HL-60 (cell line): ENCODE data around the gene DARS1.

Experiments
- DNase-seq, 2 experiments: peaks; one replicate each; pipeline ENCODE4 v3.0.0-alpha.2; 2010 to 2020; ENCODE audit warnings: low read depth in 1 of 2, low spot score in 1 of 2
- H3K27ac ChIP-seq: fragments of 250-450 bp; sonication (Bioruptor Pico); replicated peaks from 2 replicates; pipeline ENCODE4 v1.5.1; 2020; ENCODE audit warnings: mild to moderate bottlenecking, moderate library complexity
- H3K27me3 ChIP-seq: fragments of 250-450 bp; sonication (Bioruptor Pico); 2 replicates; pipeline ENCODE4 v1.5.1; 2021; ENCODE audit warnings: mild to moderate bottlenecking, moderate library complexity; ENCODE audit not compliant: insufficient read depth, poor library complexity, severe bottlenecking
- H3K4me3 ChIP-seq: replicated peaks from 2 replicates; pipeline ENCODE4 v1.5.1; 2011; ENCODE audit warnings: mild to moderate bottlenecking, control low read depth, low read length; ENCODE audit not compliant: insufficient read depth
- CTCF ChIP-seq: IDR thresholded peaks from one replicate; pipeline ENCODE4 v1.5.1; 2011; ENCODE audit warnings: low read length, control low read depth, inconsistent platforms; ENCODE audit not compliant: insufficient read depth
- GABPA ChIP-seq: IDR thresholded peaks from 2 replicates; pipeline ENCODE4 v1.6.1; 2012; ENCODE audit warnings: low read depth
- POLR2AphosphoS5 ChIP-seq: IDR thresholded peaks from 2 replicates; pipeline ENCODE4 v1.6.1; 2012; ENCODE audit warnings: low read depth
- SPI1 ChIP-seq: IDR thresholded peaks from 2 replicates; pipeline ENCODE4 v1.6.1; 2012; ENCODE audit warnings: low read depth, mild to moderate bottlenecking, borderline replicate concordance
- TF ChIP-seq, protein P1 (sequence below): IDR thresholded peaks from 2 replicates; pipeline ENCODE4 v1.6.1; 2012; ENCODE audit warnings: low read depth; ENCODE audit not compliant: insufficient replicate concordance

Gene DARS1

DNA sequence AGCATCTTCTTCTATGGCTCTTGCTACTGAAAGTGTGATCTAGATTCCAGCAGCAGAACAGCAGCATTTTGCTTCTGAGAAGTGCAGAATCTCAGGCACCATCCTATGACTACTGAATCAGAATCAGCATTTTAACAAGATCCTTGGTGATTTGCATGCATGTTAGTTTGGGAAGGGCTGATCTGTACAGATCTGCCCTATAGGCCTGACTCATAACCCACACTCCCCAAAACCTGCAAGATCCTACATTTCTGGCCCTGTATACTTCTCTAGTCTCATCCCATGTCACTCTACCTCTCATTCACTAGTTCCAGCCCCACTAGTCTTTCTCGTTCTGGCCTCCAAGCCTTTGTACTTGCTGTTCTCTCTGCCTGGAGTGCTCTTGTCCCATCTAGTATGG is 15.7 kb upstream of the DARS1 start:
- DNase-seq, result no peak
- H3K4me3 ChIP-seq, result no peak overlapping the region
- H3K27ac ChIP-seq, result peak overlapping the region; percentile 82
- TF ChIP-seq GABPA, result no peak
- TF ChIP-seq SPI1, result no peak
- TF ChIP-seq, protein P1, sequence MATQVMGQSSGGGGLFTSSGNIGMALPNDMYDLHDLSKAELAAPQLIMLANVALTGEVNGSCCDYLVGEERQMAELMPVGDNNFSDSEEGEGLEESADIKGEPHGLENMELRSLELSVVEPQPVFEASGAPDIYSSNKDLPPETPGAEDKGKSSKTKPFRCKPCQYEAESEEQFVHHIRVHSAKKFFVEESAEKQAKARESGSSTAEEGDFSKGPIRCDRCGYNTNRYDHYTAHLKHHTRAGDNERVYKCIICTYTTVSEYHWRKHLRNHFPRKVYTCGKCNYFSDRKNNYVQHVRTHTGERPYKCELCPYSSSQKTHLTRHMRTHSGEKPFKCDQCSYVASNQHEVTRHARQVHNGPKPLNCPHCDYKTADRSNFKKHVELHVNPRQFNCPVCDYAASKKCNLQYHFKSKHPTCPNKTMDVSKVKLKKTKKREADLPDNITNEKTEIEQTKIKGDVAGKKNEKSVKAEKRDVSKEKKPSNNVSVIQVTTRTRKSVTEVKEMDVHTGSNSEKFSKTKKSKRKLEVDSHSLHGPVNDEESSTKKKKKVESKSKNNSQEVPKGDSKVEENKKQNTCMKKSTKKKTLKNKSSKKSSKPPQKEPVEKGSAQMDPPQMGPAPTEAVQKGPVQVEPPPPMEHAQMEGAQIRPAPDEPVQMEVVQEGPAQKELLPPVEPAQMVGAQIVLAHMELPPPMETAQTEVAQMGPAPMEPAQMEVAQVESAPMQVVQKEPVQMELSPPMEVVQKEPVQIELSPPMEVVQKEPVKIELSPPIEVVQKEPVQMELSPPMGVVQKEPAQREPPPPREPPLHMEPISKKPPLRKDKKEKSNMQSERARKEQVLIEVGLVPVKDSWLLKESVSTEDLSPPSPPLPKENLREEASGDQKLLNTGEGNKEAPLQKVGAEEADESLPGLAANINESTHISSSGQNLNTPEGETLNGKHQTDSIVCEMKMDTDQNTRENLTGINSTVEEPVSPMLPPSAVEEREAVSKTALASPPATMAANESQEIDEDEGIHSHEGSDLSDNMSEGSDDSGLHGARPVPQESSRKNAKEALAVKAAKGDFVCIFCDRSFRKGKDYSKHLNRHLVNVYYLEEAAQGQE, result no peak
- no peak for TF ChIP-seq POLR2AphosphoS5
- TF ChIP-seq CTCF, result no peak
- H3K27me3 ChIP-seq, result no peaks in the 10 kb centered on the region

DNA sequence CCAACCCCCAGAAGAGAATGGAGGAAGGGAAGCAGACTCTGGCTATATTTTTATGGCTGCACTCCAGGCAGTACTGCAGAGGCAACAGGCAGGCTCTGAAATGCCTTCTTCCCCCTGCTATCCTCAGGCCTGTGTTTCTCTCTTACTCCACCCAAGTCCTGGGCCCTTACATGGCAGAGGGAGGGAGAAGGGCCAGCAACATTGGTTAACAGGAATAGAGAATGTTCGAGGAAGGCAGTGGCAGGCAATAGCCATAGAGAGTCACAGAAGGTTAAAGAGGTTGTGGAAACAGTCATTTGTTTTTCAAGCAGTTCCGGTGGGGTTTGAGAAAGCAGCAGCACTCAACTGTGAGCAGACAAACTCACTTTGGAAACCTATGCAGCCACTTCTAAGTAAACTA is 15.1 kb upstream of the DARS1 start:
- Histone ChIP-seq H3K4me3 (no peak overlapping the region), H3K27ac (peak overlapping the region; percentile 82), H3K27me3 (no peaks in the 10 kb centered on the region)
- peak in 1 of 2 experiments; percentile 49 for DNase-seq
- TF ChIP-seq GABPA, result no peak
- no peak for TF ChIP-seq SPI1
- TF ChIP-seq, protein P1, result no peak
- TF ChIP-seq CTCF, result no peak
- no peak for TF ChIP-seq POLR2AphosphoS5

- TF ChIP-seq, protein P1, result no peak
- TF ChIP-seq GABPA, result no peak
- TF ChIP-seq SPI1, result no peak
- no peak for TF ChIP-seq POLR2AphosphoS5
- no peak for TF ChIP-seq CTCF
- no peak overlapping the region for H3K4me3 ChIP-seq
Observed at GRCh38 chr2:135999899-136000298, 14.5 kb upstream of the DARS1 start.

More at GRCh38 chr2:135999899-136000298, 14.5 kb upstream of the DARS1 start:
- no peak for DNase-seq
- H3K27me3 ChIP-seq, result no peaks in the 10 kb centered on the region
- peak overlapping the region; percentile 82 for H3K27ac ChIP-seq
